NCI-H1092 (cell line): ENCODE results near the gene DNAH9.
"Not testable (repeated sequence)": the region's sequence is repeated elsewhere in the genome, so short reads cannot be mapped to it uniquely, and the experiment has no call there.

Source experiments
- DNase-seq: peaks from one replicate; lab custom pipeline; 2025; lab: John Stamatoyannopoulos, UW

Gene DNAH9

DNA sequence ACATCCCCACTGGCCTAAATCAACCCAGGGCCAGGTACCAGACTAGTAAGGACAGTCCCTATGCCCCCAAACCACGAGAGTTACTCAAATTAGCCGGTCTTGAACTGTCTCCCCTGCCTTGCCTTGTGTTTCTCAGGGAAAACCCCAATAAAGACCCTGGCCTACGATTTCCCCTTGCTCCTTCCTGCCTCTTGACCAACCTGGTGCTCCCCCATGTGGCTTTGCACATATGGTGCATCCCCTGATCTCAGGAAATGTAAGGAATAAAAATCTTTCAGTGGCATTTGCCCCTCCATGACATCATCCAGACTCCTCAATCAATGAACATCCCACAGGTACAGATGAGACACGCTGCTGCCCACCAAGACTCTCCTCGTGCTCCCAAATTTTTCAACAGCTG, 311.1 kb downstream of the DNAH9 start:
- DNase-seq, result no peak

GRCh38 chr17:11916091-11916490, 317.8 kb downstream of the DNAH9 start:
- no peak for DNase-seq

GRCh38 chr17:11917415-11917814, 319.1 kb downstream of the DNAH9 start:
- DNase-seq, result no peak

DNA sequence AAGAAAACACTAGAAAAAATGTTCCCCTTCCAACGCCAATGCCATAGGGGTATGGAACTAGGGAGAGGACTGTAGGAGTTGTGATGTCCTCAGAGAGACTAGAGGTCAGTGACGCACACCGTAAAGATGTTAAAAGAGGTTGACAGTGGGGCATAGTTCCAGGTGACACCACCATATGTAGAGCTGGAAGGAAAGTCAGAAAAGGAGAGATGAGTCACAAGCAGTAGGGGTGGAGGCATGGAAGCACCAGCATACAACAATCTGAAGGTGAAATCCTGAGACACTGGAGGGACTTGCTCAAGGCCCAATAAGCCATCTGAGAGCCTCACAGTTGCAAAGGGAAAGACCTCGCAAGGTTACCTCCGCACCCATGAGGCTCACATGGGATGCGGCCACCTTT, 323.0 kb downstream of the DNAH9 start:
- no peak for DNase-seq

DNA sequence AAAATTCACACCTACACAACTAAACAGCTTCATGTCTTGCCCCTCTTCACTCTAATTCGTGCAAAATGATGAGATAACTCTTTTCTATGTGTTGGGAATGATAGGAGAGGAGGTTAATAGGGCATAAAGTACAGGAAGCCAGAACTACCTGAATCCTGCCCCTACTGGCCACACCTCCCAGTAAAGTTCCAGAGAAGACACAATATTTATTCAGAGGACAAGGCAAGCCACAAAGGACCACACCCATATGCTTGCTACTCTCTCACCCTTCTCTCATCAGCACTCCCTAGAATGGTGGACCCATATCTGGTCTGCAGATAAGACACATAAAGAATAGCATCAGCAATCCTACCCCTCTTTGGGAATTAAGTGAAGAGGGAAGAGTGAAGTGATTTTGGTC, 324.4 kb downstream of the DNAH9 start:
- no peak for DNase-seq

DNA sequence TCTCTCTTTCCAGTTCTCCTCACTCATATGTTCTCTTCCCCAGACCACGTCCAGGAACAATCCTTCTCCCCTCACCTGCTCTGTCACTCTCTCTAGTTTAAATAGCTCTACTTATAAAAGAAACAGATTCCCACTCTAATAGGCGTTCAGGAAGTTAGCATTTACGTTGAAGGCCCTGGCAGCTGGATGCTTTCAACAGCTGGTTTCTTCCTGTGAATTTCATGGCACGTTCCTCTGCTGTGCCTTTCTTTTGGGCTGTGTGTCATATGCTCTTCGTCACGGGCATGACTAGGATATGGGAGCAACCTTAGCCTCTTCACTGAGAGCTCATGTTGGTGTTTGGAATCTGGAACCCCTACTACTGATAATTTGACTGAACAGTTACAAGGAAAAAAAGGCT, 325.8 kb downstream of the DNAH9 start:
- DNase-seq, result no peak

- DNase-seq, result no peak
These were observed 327.2 kb downstream of the DNAH9 start for GRCh38 chr17:11925262-11926021.

GRCh38 chr17:11928436-11928835, 330.2 kb downstream of the DNAH9 start:
- no peak for DNase-seq

DNA sequence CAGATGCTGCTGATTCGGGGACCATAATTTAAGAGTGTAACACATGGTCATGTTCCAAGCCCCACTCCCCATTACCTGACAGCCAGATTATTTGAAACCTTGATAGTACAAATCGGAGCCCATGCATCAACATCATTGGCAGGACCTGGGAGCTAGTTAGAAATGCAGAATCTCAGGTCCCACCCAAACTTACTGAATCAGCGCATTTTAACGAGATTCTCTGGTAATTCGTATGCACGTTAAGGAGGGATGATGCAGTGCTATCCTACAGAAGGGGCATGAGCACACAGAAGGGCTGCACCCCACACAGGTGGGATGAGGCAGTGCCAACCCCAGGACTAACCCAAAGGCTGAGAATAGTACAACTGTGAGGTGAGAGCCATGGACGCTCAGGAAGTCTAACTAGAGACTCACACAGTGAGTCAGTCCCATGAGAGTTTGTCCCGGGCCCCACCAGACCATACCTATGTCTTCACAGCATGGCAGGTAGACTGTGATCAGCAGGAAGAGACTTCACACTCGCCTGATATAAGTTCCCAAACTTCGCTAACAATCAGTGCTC, 334.1 kb downstream of the DNAH9 start:
- no peak for DNase-seq

- no peak for DNase-seq
These were observed 337.6 kb downstream of the DNAH9 start for GRCh38 chr17:11935734-11936406.

- no peak for DNase-seq
These were observed 342.6 kb downstream of the DNAH9 start for GRCh38 chr17:11940904-11941303.

DNA sequence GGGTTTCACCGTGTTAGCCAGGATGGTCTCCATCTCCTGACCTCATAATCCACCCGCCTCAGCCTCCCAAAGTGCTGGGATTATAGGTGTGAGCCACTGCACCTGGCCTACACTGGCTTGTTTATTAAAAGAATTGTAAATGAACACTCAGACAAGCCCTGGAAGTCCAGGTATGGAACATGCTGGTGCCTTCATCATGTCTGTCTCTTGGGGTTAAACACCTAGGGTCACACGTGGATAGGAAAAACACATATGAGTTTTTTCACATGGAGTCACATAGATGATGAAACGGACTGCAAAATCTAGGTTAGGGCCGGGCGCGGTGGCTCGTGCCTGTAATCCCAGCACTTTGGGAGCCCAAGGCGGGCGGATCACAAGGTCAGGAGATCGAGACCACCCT, 344.8 kb downstream of the DNAH9 start:
- DNase-seq, result not testable (repeated sequence)

DNA sequence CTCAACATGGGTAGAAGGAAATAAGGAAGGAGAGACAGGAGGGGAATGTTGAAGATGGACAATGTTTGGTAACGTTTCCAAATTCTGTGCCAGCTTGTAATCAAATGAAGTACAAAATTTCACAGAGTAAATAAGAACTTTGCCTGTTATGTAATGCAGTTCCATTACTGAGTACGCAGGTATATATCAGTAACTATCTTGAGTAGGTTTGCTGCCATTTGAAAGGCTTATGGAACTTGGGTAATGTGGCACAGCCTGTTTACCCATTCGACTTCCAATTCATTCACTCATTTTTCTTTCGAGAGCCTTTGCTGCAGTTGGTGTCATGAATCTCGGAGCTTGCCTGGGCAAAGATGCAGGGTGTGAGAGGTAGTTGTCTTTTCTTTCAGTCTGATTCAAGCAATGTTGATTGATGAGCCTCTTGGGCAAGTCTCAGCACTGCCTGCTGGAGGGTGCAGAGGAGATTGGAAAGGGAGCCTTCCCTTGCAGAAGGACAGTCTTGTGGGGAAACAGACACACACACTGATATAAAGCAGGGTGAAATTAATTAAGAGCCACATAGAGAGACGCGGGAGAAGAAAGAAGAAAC, 345.6 kb downstream of the DNAH9 start:
- DNase-seq, result no peak

DNA sequence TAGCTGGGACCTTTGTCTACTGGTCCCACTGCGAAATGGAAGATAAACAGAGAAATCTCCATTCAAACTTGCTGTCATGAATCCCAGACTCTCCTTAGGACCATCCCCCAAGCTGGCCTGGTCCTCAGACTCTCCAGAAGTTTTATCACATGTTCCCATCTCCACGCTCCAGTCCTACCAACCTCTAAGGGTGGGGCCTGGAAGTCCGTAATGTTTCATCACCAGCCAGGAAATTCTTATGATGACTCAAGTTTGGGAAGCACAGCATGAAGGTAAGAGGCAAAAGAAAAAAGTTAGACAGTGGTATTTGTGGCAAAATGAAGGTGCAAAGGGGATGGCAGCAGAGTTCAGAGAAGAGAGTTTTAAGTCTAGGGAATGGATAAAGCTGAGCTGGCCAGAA, 346.3 kb downstream of the DNAH9 start:
- no peak for DNase-seq

DNA sequence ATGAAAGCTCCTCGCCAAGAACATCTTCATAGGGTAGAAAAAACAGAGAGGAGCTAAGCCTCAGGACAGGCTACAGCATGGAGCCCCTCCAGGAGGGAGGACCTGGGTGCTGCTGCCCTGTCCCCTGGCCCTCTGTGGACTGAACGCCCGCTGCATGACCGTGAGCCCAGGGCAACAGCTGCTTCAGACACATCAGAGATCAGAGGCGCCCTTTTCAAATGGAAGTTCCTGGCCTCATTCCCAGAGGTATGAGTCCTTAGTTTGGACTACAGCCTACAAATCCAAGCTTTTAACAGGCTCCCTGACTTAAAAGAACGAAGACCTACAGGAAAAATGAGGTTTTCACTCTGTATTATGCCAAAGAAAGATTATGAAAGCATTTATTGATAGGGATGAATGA, 350.5 kb downstream of the DNAH9 start:
- DNase-seq, result no peak

DNA sequence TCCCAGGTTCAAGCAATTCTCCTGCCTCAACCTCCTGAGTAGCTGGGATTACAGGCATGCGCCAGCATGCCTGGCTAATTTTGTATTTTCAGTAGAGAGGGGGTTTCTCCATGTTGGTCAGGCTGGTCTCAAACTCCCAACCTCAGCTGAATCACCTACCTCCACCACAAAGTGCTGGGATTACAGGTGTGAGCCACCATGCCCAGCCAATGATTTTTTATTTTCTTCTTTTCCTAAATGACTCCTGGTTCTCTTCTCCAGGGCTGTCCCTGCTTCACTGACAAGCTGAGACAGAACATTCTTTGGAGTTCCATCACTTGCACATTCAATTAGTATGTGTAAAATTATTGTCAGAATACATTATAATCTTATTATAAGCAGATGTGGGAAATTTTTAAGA, 351.3 kb downstream of the DNAH9 start:
- not testable (repeated sequence) for DNase-seq

GRCh38 chr17:11950771-11951519, 352.7 kb downstream of the DNAH9 start:
- no peak for DNase-seq

GRCh38 chr17:11952610-11953009, 354.3 kb downstream of the DNAH9 start:
- DNase-seq, result no peak

DNA sequence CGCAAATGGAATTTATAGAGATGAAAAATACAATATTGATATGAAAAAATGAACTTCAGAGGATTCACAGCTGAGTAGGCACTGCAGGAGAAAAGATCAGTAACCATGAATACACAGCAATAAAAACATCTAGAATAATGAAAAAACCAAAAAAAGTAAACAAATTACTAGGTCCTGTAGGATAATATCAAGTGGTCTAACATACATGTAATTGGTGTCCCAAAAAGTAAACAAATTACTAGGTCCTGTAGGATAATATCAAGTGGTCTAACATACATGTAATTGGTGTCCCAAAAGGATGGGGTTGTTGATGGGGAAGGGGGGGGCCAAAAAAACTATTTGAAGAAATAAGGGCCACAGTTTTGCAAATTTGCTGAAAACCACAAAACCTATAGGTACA, 355.7 kb downstream of the DNAH9 start:
- no peak for DNase-seq

GRCh38 chr17:11954936-11955335, 356.7 kb downstream of the DNAH9 start:
- no peak for DNase-seq

- DNase-seq, result no peak
These were observed 371.3 kb downstream of the DNAH9 start for GRCh38 chr17:11969565-11969964.

DNA sequence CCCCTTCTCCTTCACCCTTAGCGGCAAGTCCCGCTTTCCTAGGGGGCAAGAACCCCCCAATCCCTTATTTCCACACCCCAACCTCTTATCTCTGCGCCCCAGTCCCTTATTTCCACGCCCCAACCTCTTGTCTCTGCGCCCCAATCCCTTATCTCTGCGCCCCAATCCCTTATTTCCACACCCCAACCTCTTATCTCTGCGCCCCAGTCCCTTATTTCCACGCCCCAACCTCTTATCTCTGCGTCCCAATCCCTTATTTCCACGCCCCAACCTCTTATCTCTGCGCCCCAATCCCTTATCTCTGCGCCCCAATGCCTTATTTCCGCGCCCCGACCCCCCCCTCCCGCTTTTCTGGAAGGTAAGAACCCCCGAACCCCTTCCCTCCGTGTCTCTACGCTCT, 374.5 kb downstream of the DNAH9 start:
- not testable (repeated sequence) for DNase-seq
